Astrocyte (in vitro differentiated cells and primary cell): ENCODE data around the gene ASB2. TPM values are rescaled to one million over a fixed set of nuclear protein-coding genes. Genes with fewer than 3 reads are reported as not detected.

Experiments used
- DNase-seq: peaks from one replicate; pipeline ENCODE4 v3.0.0-alpha.2; 2010; ENCODE audit warnings: low read depth
- FAIRE-seq: peaks from 2 replicates; lab custom pipeline; 2011; peaks lifted over from hg19 to GRCh38; lab: Jason Lieb, UNC
- H2AFZ ChIP-seq: 2 replicates; pipeline ENCODE4 v1.6.0; 2012; ENCODE audit warnings: low read depth, low read length, inconsistent platforms
- H3K27ac ChIP-seq: 2 replicates; pipeline ENCODE4 v1.5.1; 2011; ENCODE audit warnings: low read depth, low read length, inconsistent platforms
- H3K27me3 ChIP-seq: 2 replicates; pipeline ENCODE4 v1.6.0; 2011; ENCODE audit warnings: low read length, inconsistent platforms; ENCODE audit not compliant: insufficient read depth
- H3K36me3 ChIP-seq: 2 replicates; pipeline ENCODE4 v1.5.1; 2011; ENCODE audit warnings: low read length, inconsistent platforms; ENCODE audit not compliant: insufficient read depth
- H3K4me1 ChIP-seq: 2 replicates; pipeline ENCODE4 v1.5.1; 2011; ENCODE audit warnings: low read length, inconsistent platforms; ENCODE audit not compliant: insufficient read depth
- H3K4me2 ChIP-seq: 2 replicates; pipeline ENCODE4 v1.6.0; 2012; ENCODE audit warnings: low read length, inconsistent platforms
- H3K4me3 ChIP-seq: 2 replicates; pipeline ENCODE4 v1.5.1; 2011; ENCODE audit warnings: low read depth, mild to moderate bottlenecking, low read length, inconsistent platforms; ENCODE audit not compliant: insufficient read depth
- H3K79me2 ChIP-seq: 2 replicates; pipeline ENCODE4 v1.6.0; 2012; ENCODE audit warnings: mild to moderate bottlenecking, low read length, inconsistent platforms; ENCODE audit not compliant: insufficient read depth
- H3K9ac ChIP-seq: 2 replicates; pipeline ENCODE4 v1.6.0; 2012; ENCODE audit warnings: mild to moderate bottlenecking, low read length, inconsistent platforms
- H3K9me3 ChIP-seq: 2 replicates; pipeline ENCODE4 v1.5.1; 2012; ENCODE audit warnings: low read depth, mild to moderate bottlenecking, low read length, inconsistent platforms; ENCODE audit not compliant: insufficient read depth
- H4K20me1 ChIP-seq: 2 replicates; pipeline ENCODE4 v1.6.0; 2012; ENCODE audit warnings: low read length, inconsistent platforms; ENCODE audit not compliant: insufficient read depth
- H3K27ac Mint-ChIP-seq: one replicate; pipeline ENCODE4 v1.8.0; 2021; ENCODE audit warnings: mild to moderate bottlenecking, mixed read lengths; ENCODE audit not compliant: unreplicated experiment
- H3K27me3 Mint-ChIP-seq: one replicate; pipeline ENCODE4 v1.8.0; 2021; ENCODE audit warnings: low read depth, mixed read lengths; ENCODE audit not compliant: unreplicated experiment
- H3K36me3 Mint-ChIP-seq: one replicate; pipeline ENCODE4 v1.8.0; 2021; ENCODE audit warnings: low read depth, mixed read lengths; ENCODE audit not compliant: unreplicated experiment
- H3K4me1 Mint-ChIP-seq: one replicate; pipeline ENCODE4 v1.8.0; 2021; ENCODE audit warnings: low read depth, mixed read lengths; ENCODE audit not compliant: unreplicated experiment
- H3K4me3 Mint-ChIP-seq: one replicate; pipeline ENCODE4 v1.8.0; 2021; ENCODE audit warnings: mild to moderate bottlenecking, moderate library complexity, mixed read lengths; ENCODE audit not compliant: unreplicated experiment
- H3K9me3 Mint-ChIP-seq: one replicate; pipeline ENCODE4 v1.8.0; 2021; ENCODE audit warnings: mild to moderate bottlenecking, mixed read lengths; ENCODE audit not compliant: unreplicated experiment
- EZH2 ChIP-seq: IDR thresholded peaks from 2 replicates; pipeline ENCODE4 v1.6.1; 2012; ENCODE audit warnings: mild to moderate bottlenecking, low read length, inconsistent platforms; ENCODE audit not compliant: insufficient read depth
- total RNA-seq: library from RNA; stranded (reverse); gene quantifications from 2 replicates; pipeline ENCODE4 v1.2.1, GENCODE V29; 2021
- TF ChIP-seq, protein P1 (sequence below): IDR thresholded peaks from 2 replicates; pipeline ENCODE4 v1.5.1; 2011; ENCODE audit warnings: low read depth, mild to moderate bottlenecking, inconsistent platforms, low read length, moderate library complexity; ENCODE audit not compliant: insufficient read depth

The ASB2 gene
- total RNA-seq, 1 donor from 2014 or later: 0.25 TPM

DNA sequence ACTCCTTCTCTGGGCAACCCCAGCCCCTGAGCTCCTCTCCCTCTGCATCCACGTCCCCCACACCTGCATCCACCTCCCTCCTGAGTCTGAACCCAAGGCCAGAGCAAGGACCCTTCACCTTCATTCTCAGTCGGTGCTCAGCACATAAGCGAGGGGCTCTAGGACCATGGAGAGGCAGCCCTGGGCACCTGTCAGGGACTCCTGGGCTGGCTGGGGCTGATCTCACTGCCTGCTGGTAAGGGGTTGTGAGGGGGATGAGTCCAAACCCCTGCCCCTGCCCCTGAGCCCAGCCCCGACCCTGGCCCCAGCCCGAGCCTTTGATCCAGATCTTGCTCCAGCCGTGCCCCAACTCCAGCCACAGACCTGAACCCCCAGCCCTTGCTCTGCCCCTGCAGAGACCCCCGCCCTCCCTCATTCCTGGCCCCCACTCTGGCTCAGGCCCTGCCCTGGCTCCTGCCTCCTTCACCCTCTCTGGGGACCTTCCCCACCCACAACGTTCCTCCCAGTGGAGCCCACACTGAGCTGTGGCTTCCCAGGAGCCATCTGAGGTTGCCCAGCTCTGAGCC, 19.8 kb upstream of the ASB2 start:
- peaks cover 2% of the 10 kb centered on the region for H3K36me3 Mint-ChIP-seq
- H2AFZ ChIP-seq: no peak overlapping the region
- H3K9me3 Mint-ChIP-seq: peaks cover 5% of the 10 kb centered on the region
- no peaks in the 10 kb centered on the region for H4K20me1 ChIP-seq
- H3K36me3 ChIP-seq: no peaks in the 10 kb centered on the region
- no peaks in the 10 kb centered on the region for H3K79me2 ChIP-seq
- peaks cover 13% of the 10 kb centered on the region for H3K27me3 ChIP-seq
- H3K9ac ChIP-seq: no peak overlapping the region
- no peak for TF ChIP-seq EZH2
- TF ChIP-seq, protein P1, sequence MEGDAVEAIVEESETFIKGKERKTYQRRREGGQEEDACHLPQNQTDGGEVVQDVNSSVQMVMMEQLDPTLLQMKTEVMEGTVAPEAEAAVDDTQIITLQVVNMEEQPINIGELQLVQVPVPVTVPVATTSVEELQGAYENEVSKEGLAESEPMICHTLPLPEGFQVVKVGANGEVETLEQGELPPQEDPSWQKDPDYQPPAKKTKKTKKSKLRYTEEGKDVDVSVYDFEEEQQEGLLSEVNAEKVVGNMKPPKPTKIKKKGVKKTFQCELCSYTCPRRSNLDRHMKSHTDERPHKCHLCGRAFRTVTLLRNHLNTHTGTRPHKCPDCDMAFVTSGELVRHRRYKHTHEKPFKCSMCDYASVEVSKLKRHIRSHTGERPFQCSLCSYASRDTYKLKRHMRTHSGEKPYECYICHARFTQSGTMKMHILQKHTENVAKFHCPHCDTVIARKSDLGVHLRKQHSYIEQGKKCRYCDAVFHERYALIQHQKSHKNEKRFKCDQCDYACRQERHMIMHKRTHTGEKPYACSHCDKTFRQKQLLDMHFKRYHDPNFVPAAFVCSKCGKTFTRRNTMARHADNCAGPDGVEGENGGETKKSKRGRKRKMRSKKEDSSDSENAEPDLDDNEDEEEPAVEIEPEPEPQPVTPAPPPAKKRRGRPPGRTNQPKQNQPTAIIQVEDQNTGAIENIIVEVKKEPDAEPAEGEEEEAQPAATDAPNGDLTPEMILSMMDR: no peak
- peaks cover 12% of the 10 kb centered on the region for H3K4me1 ChIP-seq
- peaks cover 6% of the 10 kb centered on the region for H3K4me1 Mint-ChIP-seq
- H3K4me3 ChIP-seq: no peak overlapping the region
- no peak for FAIRE-seq
- H3K4me3 Mint-ChIP-seq: no peak overlapping the region
- H3K9me3 ChIP-seq: no peaks in the 10 kb centered on the region
- DNase-seq: no peak
- H3K27me3 Mint-ChIP-seq: peaks cover 58% of the 10 kb centered on the region
- H3K4me2 ChIP-seq: no peak overlapping the region
- H3K27ac Mint-ChIP-seq: no peak overlapping the region
- no peak overlapping the region for H3K27ac ChIP-seq

DNA sequence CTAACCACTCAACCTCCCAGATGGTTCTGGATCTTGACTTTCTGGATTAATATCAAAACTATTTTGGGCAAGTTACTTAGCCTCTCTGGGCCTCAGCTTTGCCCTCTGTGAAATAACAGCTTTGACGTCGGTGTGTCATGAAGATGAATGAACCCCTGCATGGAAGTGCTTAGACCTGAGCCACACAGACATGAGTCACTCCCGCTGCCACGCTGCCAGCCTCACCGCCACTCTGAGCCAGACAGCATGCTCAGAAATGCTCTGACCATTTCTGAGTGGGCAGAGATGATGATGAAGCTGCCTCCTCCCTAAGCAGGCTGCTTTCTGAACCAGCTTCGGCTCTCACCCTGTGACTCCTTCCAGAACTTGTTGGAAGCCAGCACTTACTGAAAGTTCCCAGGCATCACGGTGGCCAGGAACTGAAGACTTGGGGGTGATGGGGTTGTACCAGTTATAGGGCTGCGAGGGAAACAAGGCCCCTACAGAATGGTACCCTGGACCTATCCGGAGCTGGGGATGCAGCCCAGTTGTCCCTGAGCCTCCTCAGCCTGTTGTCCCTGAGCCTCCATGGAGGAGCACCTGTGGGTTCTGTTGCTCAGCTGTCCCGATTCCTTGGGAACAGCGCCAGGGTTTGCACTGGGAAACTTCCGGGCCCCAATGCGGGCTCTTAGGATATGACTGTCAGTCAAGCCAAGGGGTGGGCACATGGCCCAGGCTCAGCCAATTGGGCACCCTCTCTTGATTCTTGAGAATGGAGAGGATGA, 18.7 kb upstream of the ASB2 start:
- Histone ChIP-seq H3K27me3 (peaks cover 10% of the 10 kb centered on the region), H3K4me2 (peak overlapping the region; percentile 71), H3K9ac (peak overlapping the region; percentile 40), H4K20me1 (no peaks in the 10 kb centered on the region), H3K4me1 (peaks cover 12% of the 10 kb centered on the region), H3K36me3 (no peaks in the 10 kb centered on the region), H3K79me2 (no peaks in the 10 kb centered on the region), H3K9me3 (no peaks in the 10 kb centered on the region), H3K4me3 (no peak overlapping the region), H2AFZ (no peak overlapping the region), H3K27ac (peak overlapping the region; percentile 48)
- H3K4me1 Mint-ChIP-seq: peaks cover 6% of the 10 kb centered on the region
- no peak overlapping the region for H3K27ac Mint-ChIP-seq
- peak; percentile 93 for DNase-seq
- TF ChIP-seq EZH2: no peak
- H3K4me3 Mint-ChIP-seq: no peak overlapping the region
- peaks cover 2% of the 10 kb centered on the region for H3K36me3 Mint-ChIP-seq
- peaks cover 5% of the 10 kb centered on the region for H3K9me3 Mint-ChIP-seq
- peaks cover 61% of the 10 kb centered on the region for H3K27me3 Mint-ChIP-seq
- FAIRE-seq: peak; percentile 84

DNA sequence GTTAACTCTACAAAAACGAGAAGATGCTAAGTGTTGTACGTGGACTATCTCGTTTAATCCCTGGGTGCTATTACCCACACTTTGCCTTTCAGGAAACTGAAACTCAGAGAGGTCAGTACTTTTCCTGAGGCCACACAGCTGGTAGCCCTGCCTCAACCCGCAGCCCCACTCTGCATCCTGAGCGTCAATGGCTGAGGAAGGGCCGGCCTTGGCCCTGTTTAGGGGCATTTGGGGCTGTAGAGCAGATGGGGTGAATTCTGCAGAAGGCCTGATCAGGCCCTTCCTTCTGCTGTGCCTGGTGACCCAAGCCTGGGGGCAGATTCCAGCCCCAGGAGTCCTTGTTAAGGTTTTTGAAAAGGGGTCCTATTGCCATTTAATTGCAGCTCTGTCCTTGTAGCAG, 17.0 kb upstream of the ASB2 start:
- H3K27me3 Mint-ChIP-seq: peaks cover 66% of the 10 kb centered on the region
- H3K4me3 Mint-ChIP-seq: no peak overlapping the region
- FAIRE-seq (no peak), DNase-seq (no peak)
- peaks cover 12% of the 10 kb centered on the region for H3K4me1 ChIP-seq
- H3K36me3 Mint-ChIP-seq: peaks cover 2% of the 10 kb centered on the region
- peaks cover 8% of the 10 kb centered on the region for H3K9me3 Mint-ChIP-seq
- H3K27ac ChIP-seq: no peak overlapping the region
- H3K36me3 ChIP-seq: no peaks in the 10 kb centered on the region
- TF ChIP-seq EZH2: no peak
- TF ChIP-seq, protein P1: no peak
- H3K4me2 ChIP-seq: no peak overlapping the region
- H3K4me3 ChIP-seq: no peak overlapping the region
- H3K27me3 ChIP-seq: peaks cover 10% of the 10 kb centered on the region
- no peaks in the 10 kb centered on the region for H3K79me2 ChIP-seq
- no peaks in the 10 kb centered on the region for H3K9me3 ChIP-seq
- H3K27ac Mint-ChIP-seq: no peak overlapping the region
- H2AFZ ChIP-seq: no peak overlapping the region
- no peak overlapping the region for H3K9ac ChIP-seq
- H4K20me1 ChIP-seq: no peaks in the 10 kb centered on the region
- H3K4me1 Mint-ChIP-seq: peaks cover 6% of the 10 kb centered on the region
